ENCODE results near the gene B4GAT1.
"Not testable (repeated sequence)": the region's sequence is repeated elsewhere in the genome, so short reads cannot be mapped to it uniquely, and the experiment has no call there.

Gene B4GAT1

GRCh38 chr11:66322732-66323427, 24.5 kb downstream of the B4GAT1 start:
- no peak for DNase-seq (ENCODE audit: low spot score)

- no peak for DNase-seq (ENCODE audit: low spot score)
Measured at GRCh38 chr11:66321606-66322005, 25.8 kb downstream of the B4GAT1 start.

- not testable (repeated sequence) for DNase-seq (ENCODE audit: low spot score)
Measured at GRCh38 chr11:66320748-66321147, 26.7 kb downstream of the B4GAT1 start.

GRCh38 chr11:66320289-66320688, 27.1 kb downstream of the B4GAT1 start:
- not testable (repeated sequence) for DNase-seq (ENCODE audit: low spot score)

- no peak for DNase-seq (ENCODE audit: low spot score)
Measured at GRCh38 chr11:66318600-66318970, 28.8 kb downstream of the B4GAT1 start.

- peak; percentile 33 for DNase-seq (ENCODE audit: low spot score)
Measured at GRCh38 chr11:66317723-66318599, 29.5 kb downstream of the B4GAT1 start.

GRCh38 chr11:66317322-66317722, 30.1 kb downstream of the B4GAT1 start:
- peak; percentile 10 for DNase-seq (ENCODE audit: low spot score)

- no peak for DNase-seq (ENCODE audit: low spot score)
Measured at GRCh38 chr11:66316849-66317251, 30.6 kb downstream of the B4GAT1 start, which contains the start of gene CD248. Gene CD248 (minus strand): TSS chr11:66317044. CDS start chr11:66317027, 17 bp downstream.

GRCh38 chr11:66315921-66316811, 31.3 kb downstream of the B4GAT1 start:
- no peak for DNase-seq (ENCODE audit: low spot score)

GRCh38 chr11:66315498-66315885, 31.9 kb downstream of the B4GAT1 start:
- DNase-seq (ENCODE audit: low spot score), result no peak

GRCh38 chr11:66314561-66315497, 32.6 kb downstream of the B4GAT1 start:
- DNase-seq (ENCODE audit: low spot score), result no peak

GRCh38 chr11:66314186-66314501, 33.3 kb downstream of the B4GAT1 start:
- no peak for DNase-seq (ENCODE audit: low spot score)

- DNase-seq (ENCODE audit: low spot score), result no peak
Measured at GRCh38 chr11:66313321-66314185, 33.9 kb downstream of the B4GAT1 start.

GRCh38 chr11:66312549-66313320, 34.7 kb downstream of the B4GAT1 start:
- peak; percentile 98 for DNase-seq (ENCODE audit: low spot score)

- peak; percentile 99 for DNase-seq (ENCODE audit: low spot score)
Measured at GRCh38 chr11:66311965-66312548, 35.4 kb downstream of the B4GAT1 start.

GRCh38 chr11:66311470-66311964, 35.9 kb downstream of the B4GAT1 start:
- no peak for DNase-seq (ENCODE audit: low spot score)

- not testable (repeated sequence) for DNase-seq (ENCODE audit: low spot score)
Measured at GRCh38 chr11:66310803-66311440, 36.5 kb downstream of the B4GAT1 start.

- no peak for DNase-seq (ENCODE audit: low spot score)
Measured at GRCh38 chr11:66310324-66310723, 37.1 kb downstream of the B4GAT1 start.

All from CD4-positive, alpha-beta T cell treated with Interleukin-2 at 100 ng/mL for 4 hours (primary cell).